H54 (cell line): ENCODE measurements around the gene GARIN5A.

Experiments
- DNase-seq: peaks from one replicate; pipeline ENCODE4 v3.0.0; 2011; ENCODE audit warnings: low spot score, mixed read lengths; ENCODE audit not compliant: insufficient read length
- FAIRE-seq: peaks from 3 replicates; lab custom pipeline; 2011; peaks lifted over from hg19 to GRCh38; lab: Jason Lieb, UNC
- POLR2A ChIP-seq: IDR thresholded peaks from 2 replicates; pipeline ENCODE4 v1.6.1; 2011; ENCODE audit warnings: low read depth, mild to moderate bottlenecking, low read length

Gene GARIN5A

GRCh38 chr19:50434525-50434924 lies 42.1 kb downstream of the GARIN5A start:
- no peak for TF ChIP-seq POLR2A
- no peak for FAIRE-seq
- DNase-seq, result no peak

- TF ChIP-seq POLR2A, result no peak
- FAIRE-seq, result no peak
Observed at GRCh38 chr19:50433201-50434180, 43.2 kb downstream of the GARIN5A start.

GRCh38 chr19:50432221-50433028 lies 44.2 kb downstream of the GARIN5A start, which contains the start of gene MYBPC2:
MYBPC2 (plus strand) TSS chr19:50432892; CDS start chr19:50432954, 62 bp downstream.
- DNase-seq, result no peak
- no peak for TF ChIP-seq POLR2A
- no peak for FAIRE-seq

More at GRCh38 chr19:50433201-50434180, 43.2 kb downstream of the GARIN5A start:
- no peak for DNase-seq

- DNase-seq, result peak; percentile 92
- no peak for TF ChIP-seq POLR2A
- peak; percentile 33 for FAIRE-seq
Observed at GRCh38 chr19:50431343-50432220, 45.1 kb downstream of the GARIN5A start.

- no peak for DNase-seq
- no peak for TF ChIP-seq POLR2A
- no peak for FAIRE-seq
Observed at GRCh38 chr19:50430888-50431342, 45.7 kb downstream of the GARIN5A start.

GRCh38 chr19:50428772-50429463 lies 47.7 kb downstream of the GARIN5A start:
- FAIRE-seq (no peak), DNase-seq (no peak)
- no peak for TF ChIP-seq POLR2A

GRCh38 chr19:50427997-50428425 lies 48.6 kb downstream of the GARIN5A start:
- no peak for TF ChIP-seq POLR2A
- FAIRE-seq (no peak), DNase-seq (no peak)

GRCh38 chr19:50427318-50427925 lies 49.2 kb downstream of the GARIN5A start:
- FAIRE-seq (no peak), DNase-seq (no peak)
- no peak for TF ChIP-seq POLR2A

- FAIRE-seq, result no peak
- no peak for DNase-seq
- TF ChIP-seq POLR2A, result no peak
Observed at GRCh38 chr19:50425581-50425980, 51.1 kb downstream of the GARIN5A start.

GRCh38 chr19:50423279-50424113 lies 53.2 kb downstream of the GARIN5A start:
- DNase-seq (no peak), FAIRE-seq (no peak)
- no peak for TF ChIP-seq POLR2A
